Measurements from ENCODE around the gene HNRNPUL1. TPM values are rescaled to one million over a fixed set of nuclear protein-coding genes. Genes with fewer than 3 reads are reported as not detected.

The HNRNPUL1 gene
- total RNA-seq, 1 experiment from 2014 or later, result 315 TPM

DNA sequence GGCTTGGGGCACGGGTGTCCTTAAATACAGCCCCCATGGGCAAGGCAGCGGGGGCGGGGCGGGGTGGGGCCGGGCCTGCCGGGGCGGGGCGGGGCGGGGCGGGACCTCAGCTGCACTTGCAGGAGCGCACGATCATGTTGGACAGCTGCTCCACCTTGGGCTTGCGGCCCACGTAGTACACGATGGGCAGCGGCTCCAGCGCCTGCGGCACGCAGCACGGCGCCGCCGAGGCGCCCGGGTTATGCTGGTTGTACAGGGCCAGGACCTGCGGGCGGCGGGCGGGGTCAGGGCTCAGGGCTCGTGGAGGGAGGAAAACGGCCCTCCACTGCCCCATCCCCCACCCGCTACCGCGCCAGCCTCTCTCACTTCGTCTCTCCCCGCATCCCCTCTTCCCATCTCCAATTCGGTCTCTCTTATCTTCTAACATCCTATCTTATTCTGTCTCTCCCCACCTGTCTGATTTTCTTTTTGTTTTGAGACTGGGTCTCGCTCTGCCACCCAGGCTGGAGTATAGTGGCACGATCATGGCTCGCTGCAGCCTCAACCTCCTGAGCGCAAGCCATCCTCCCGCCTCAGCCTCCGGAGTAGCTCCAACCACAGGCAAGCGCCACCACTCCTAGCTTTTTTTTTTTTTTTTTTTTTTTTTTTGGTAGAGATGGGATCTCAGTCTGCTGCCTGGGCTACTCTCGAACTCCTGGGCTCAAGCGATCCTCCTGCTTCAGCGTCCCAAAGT lies 66.9 kb downstream of the HNRNPUL1 start:
- TF ChIP-seq, protein P1, sequence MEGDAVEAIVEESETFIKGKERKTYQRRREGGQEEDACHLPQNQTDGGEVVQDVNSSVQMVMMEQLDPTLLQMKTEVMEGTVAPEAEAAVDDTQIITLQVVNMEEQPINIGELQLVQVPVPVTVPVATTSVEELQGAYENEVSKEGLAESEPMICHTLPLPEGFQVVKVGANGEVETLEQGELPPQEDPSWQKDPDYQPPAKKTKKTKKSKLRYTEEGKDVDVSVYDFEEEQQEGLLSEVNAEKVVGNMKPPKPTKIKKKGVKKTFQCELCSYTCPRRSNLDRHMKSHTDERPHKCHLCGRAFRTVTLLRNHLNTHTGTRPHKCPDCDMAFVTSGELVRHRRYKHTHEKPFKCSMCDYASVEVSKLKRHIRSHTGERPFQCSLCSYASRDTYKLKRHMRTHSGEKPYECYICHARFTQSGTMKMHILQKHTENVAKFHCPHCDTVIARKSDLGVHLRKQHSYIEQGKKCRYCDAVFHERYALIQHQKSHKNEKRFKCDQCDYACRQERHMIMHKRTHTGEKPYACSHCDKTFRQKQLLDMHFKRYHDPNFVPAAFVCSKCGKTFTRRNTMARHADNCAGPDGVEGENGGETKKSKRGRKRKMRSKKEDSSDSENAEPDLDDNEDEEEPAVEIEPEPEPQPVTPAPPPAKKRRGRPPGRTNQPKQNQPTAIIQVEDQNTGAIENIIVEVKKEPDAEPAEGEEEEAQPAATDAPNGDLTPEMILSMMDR (conservative IDR thresholded peaks at IDR 0.05), result no peak
- Histone ChIP-seq H3K23me2 (ENCODE audit: insufficient read length, low read depth, low read length, poor library complexity, severe bottlenecking) (no peaks in the 10 kb centered on the region), H3T11ph (ENCODE audit: low read length) (no peak overlapping the region), H3K79me2 (ENCODE audit: insufficient read depth, low read length) (no peaks in the 10 kb centered on the region), H3K79me1 (ENCODE audit: insufficient read depth, low read depth, low read length, poor library complexity, severe bottlenecking) (no peaks in the 10 kb centered on the region), H3K27me3 (ENCODE audit: insufficient read depth, low read length) (no peaks in the 10 kb centered on the region), H3K18ac (ENCODE audit: insufficient read length, low read depth, low read length) (no peak overlapping the region), H3K9ac (ENCODE audit: extremely low read depth, insufficient read length, low read length) (no peak overlapping the region), H4K5ac (ENCODE audit: insufficient read length, low read depth, low read length) (no peak overlapping the region), H3K4me1 (ENCODE audit: insufficient read depth, low read length) (peaks cover 5% of the 10 kb centered on the region; the same call in 1 of the 2 replicates), H2BK12ac (ENCODE audit: insufficient read length, low read depth, low read length) (no peak overlapping the region), H2AK5ac (ENCODE audit: insufficient read length, low read length) (no peak overlapping the region), H4K91ac (ENCODE audit: insufficient read length, low read depth, low read length) (no peak overlapping the region), H4K8ac (replicated peaks; ENCODE audit: insufficient read length, low read depth, low read length) (no peak overlapping the region), H2BK120ac (ENCODE audit: low read depth, low read length, poor library complexity, severe bottlenecking) (no peak overlapping the region), H3K27ac (ENCODE audit: insufficient read length, low read depth, low read length) (no peak overlapping the region), H2BK15ac (ENCODE audit: low read depth, low read length) (no peak overlapping the region), H3K9me3 (ENCODE audit: control insufficient read depth, low read depth, low read length) (no peaks in the 10 kb centered on the region), H2BK20ac (ENCODE audit: low read depth, low read length, poor library complexity, severe bottlenecking) (no peak overlapping the region), H3K4ac (ENCODE audit: low read depth, low read length) (no peak overlapping the region), H3K56ac (ENCODE audit: insufficient read length, low read depth, low read length) (no peak overlapping the region), H2AFZ (ENCODE audit: low read length) (no peak overlapping the region), H3K14ac (ENCODE audit: insufficient read depth, low read length) (no peak overlapping the region), H2BK5ac (ENCODE audit: insufficient read length, low read length) (no peak overlapping the region), H4K20me1 (ENCODE audit: control insufficient read depth, insufficient read depth, insufficient read length) (peaks cover 3% of the 10 kb centered on the region), H3K23ac (ENCODE audit: insufficient read length, low read depth, low read length) (no peak overlapping the region), H3K4me2 (ENCODE audit: insufficient read depth, insufficient read length, low read length) (peak overlapping the region; percentile 20)
- 100% methylated on average over 2 of the region's 47 CpGs for WGBS (ENCODE audit: extremely low coverage, insufficient read length, low lambda C conversion rate)
- Mint-ChIP-seq H3K4me3 (peak overlapping the region in 1 of 2 experiments; percentile 66; a peak in 3 of 5 replicates), H3K27me3 (ENCODE audit: low read depth) (no peaks in the 10 kb centered on the region), H3K36me3 (ENCODE audit: insufficient read depth in 1 of 3, low read depth in 3 of 3) (peaks cover 0 to 33% (median 0%) of the 10 kb centered on the region in 3 experiments; a peak in 2 of 7 replicates), H3K27ac (no peak overlapping the region; a peak in 1 of 7 replicates), H3K9me3 (no peaks in the 10 kb centered on the region), H3K4me1 (peaks cover 15 to 35% of the 10 kb centered on the region in 2 experiments)
- peak; percentile 57 for DNase-seq

Data from H9 (cell line).